Activated CD4-positive, alpha-beta T cell treated with anti-CD3 and anti-CD28 coated beads, Interleukin-2, amount 10 ng/mL, durations not matched to agents 7 days and 5 days (primary cell): ENCODE results near the gene BLOC1S5. TPM values are rescaled to one million over a fixed set of nuclear protein-coding genes. Genes with fewer than 3 reads are reported as not detected.
"Not testable (repeated sequence)": the region's sequence is repeated elsewhere in the genome, so short reads cannot be mapped to it uniquely, and the experiment has no call there.

ENCODE experiments used
- CTCF ChIA-PET: fragments of 350-600 bp; sonication (Branson Sonifier 250); formaldehyde crosslinking; loops from one replicate; lab custom pipeline; 2021; ENCODE audit warnings: antibody characterized with exemption; lab: Charles Lee
- POLR2A ChIA-PET: fragments of 350-600 bp; sonication (Branson Sonifier 250); formaldehyde crosslinking; loops from one replicate; lab custom pipeline; 2021; ENCODE audit warnings: antibody characterized with exemption; lab: Charles Lee
- DNase-seq: peaks from one replicate; pipeline ENCODE4 v3.0.0-alpha.2; 2020
- H3K27ac Mint-ChIP-seq: one replicate; pipeline ENCODE4 v1.8.0; 2021; ENCODE audit warnings: mild to moderate bottlenecking, moderate library complexity, mixed read lengths
- H3K27me3 Mint-ChIP-seq: one replicate; pipeline ENCODE4 v1.8.0; 2021; ENCODE audit warnings: mixed read lengths
- H3K36me3 Mint-ChIP-seq: one replicate; pipeline ENCODE4 v1.8.0; 2021; ENCODE audit warnings: low read depth, mixed read lengths
- H3K4me1 Mint-ChIP-seq: one replicate; pipeline ENCODE4 v1.8.0; 2021; ENCODE audit warnings: mixed read lengths
- H3K4me3 Mint-ChIP-seq: one replicate; pipeline ENCODE4 v1.8.0; 2021; ENCODE audit warnings: mild to moderate bottlenecking, moderate library complexity, mixed read lengths
- H3K9me3 Mint-ChIP-seq: one replicate; pipeline ENCODE4 v1.8.0; 2021; ENCODE audit warnings: mixed read lengths
- total RNA-seq, 2 experiments: library from RNA; stranded (reverse); gene quantifications; one replicate each; pipeline ENCODE4 v1.2.3, GENCODE V29; 2021

The BLOC1S5 gene
- total RNA-seq, 2 experiments from 2014 or later = 21.8 to 23.9 TPM

GRCh38 chr6:7997286-7997685 is 66.9 kb downstream of the BLOC1S5 start:
- no peaks in the 10 kb centered on the region for H3K9me3 Mint-ChIP-seq
- CTCF ChIA-PET = no interaction called here
- H3K4me3 Mint-ChIP-seq = no peak overlapping the region
- POLR2A ChIA-PET = no interaction called here
- no peaks in the 10 kb centered on the region for H3K27me3 Mint-ChIP-seq
- DNase-seq = no peak
- H3K36me3 Mint-ChIP-seq = no peaks in the 10 kb centered on the region
- no peak overlapping the region for H3K27ac Mint-ChIP-seq
- H3K4me1 Mint-ChIP-seq = no peaks in the 10 kb centered on the region

GRCh38 chr6:7996538-7997111 is 67.6 kb downstream of the BLOC1S5 start:
- DNase-seq = no peak
- no peaks in the 10 kb centered on the region for H3K4me1 Mint-ChIP-seq
- H3K9me3 Mint-ChIP-seq = no peaks in the 10 kb centered on the region
- H3K36me3 Mint-ChIP-seq = no peaks in the 10 kb centered on the region
- no peak overlapping the region for H3K4me3 Mint-ChIP-seq
- CTCF ChIA-PET = no interaction called here
- no peaks in the 10 kb centered on the region for H3K27me3 Mint-ChIP-seq
- H3K27ac Mint-ChIP-seq = no peak overlapping the region
- POLR2A ChIA-PET = no interaction called here

GRCh38 chr6:7993952-7994351 is 70.2 kb downstream of the BLOC1S5 start:
- Mint-ChIP-seq H3K36me3 (no peaks in the 10 kb centered on the region), H3K4me3 (no peak overlapping the region), H3K27ac (no peak overlapping the region), H3K4me1 (no peaks in the 10 kb centered on the region), H3K9me3 (no peaks in the 10 kb centered on the region), H3K27me3 (no peaks in the 10 kb centered on the region)
- no peak for DNase-seq
- ChIA-PET CTCF (no interaction called here), POLR2A (no interaction called here)

- DNase-seq = no peak
- Mint-ChIP-seq H3K9me3 (no peaks in the 10 kb centered on the region), H3K36me3 (no peaks in the 10 kb centered on the region), H3K4me1 (no peaks in the 10 kb centered on the region), H3K27ac (no peak overlapping the region), H3K4me3 (no peak overlapping the region), H3K27me3 (no peaks in the 10 kb centered on the region)
- ChIA-PET POLR2A (no interaction called here), CTCF (no interaction called here)
Observed at GRCh38 chr6:7993399-7993798, 70.8 kb downstream of the BLOC1S5 start.

DNA sequence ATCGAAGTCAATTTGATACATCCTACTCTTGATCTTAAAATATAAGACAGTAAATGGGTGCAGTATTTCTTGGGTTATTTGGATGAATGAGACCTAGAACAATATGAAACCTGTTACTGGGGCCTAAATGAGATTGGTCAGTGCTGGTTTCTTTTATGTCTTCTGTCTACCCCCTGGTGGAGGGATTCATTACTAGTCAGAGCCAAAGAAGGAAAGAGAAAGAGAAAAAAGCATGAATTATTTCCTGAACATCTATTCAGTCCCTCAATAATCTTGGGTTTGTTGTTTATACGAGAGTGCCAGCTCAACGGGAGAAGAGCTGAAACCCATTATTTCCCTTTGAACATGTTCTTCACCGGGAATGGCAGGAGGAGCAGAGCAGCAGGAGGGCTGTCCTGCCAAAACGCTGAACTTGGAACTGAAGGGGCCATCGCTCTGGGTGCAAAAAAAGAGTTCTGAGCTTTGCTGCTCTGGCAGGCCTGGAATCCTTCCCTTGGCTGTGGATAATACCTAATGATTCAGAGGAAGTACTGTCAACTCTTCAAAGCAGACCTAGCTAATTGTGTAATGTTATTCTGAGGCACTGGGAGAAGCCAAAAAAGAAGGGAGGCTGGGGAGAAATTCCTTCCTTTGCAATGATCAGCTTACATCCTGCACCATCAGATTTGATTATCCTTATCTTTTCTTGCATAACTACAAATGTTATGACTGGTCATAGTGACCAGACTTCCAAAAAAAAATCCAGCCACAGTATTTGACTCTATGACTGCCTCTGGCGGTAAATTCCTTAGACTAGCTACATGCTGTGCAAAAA is 72.0 kb downstream of the BLOC1S5 start:
- no peaks in the 10 kb centered on the region for H3K9me3 Mint-ChIP-seq
- POLR2A ChIA-PET = interaction anchor here (0.6 kb wide), 1 partner anchor 103 kb away, joined by 6 read pairs; no protein-coding TSS in a partner anchor
- CTCF ChIA-PET = interaction anchor here (0.8 to 0.9 kb wide), 2 partner anchors 12 to 273 kb away, joined by 3 read pairs; no protein-coding TSS in a partner anchor
- H3K36me3 Mint-ChIP-seq = no peaks in the 10 kb centered on the region
- no peaks in the 10 kb centered on the region for H3K27me3 Mint-ChIP-seq
- H3K4me1 Mint-ChIP-seq = no peaks in the 10 kb centered on the region
- no peak overlapping the region for H3K4me3 Mint-ChIP-seq
- H3K27ac Mint-ChIP-seq = no peak overlapping the region
- no peak for DNase-seq

- Mint-ChIP-seq H3K27ac (no peak overlapping the region), H3K27me3 (no peaks in the 10 kb centered on the region)
- CTCF ChIA-PET = no interaction called here
Observed at GRCh38 chr6:7991536-7991935, 72.7 kb downstream of the BLOC1S5 start.

DNA sequence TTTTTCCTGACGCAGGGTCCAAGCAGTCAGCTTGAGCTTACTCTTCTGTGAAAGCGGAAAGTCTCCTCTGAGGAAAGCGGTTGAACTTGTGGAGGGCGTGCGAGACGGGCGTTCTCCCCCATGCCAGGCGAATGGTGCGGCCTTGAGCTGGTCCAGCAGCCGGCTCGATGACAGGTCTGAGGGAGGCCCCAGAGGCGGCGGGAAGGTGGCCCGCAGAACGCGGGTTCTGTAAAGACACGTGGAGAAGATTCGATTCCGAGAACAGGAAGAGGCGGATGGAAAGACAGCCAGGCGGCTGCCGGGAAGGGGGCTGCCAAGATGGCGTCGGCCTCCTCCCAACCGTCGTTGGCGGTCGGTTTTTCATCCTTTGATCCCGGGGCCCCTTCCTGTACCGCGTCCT is 78.0 kb downstream of the BLOC1S5 start:
- Mint-ChIP-seq H3K27ac (no peak overlapping the region), H3K27me3 (no peaks in the 10 kb centered on the region), H3K4me1 (no peaks in the 10 kb centered on the region), H3K4me3 (no peak overlapping the region), H3K9me3 (peaks cover 2% of the 10 kb centered on the region), H3K36me3 (no peaks in the 10 kb centered on the region)
- ChIA-PET POLR2A (interaction anchor here (0.6 kb wide), 1 partner anchor 217 kb away, joined by 3 read pairs; no protein-coding TSS in a partner anchor), CTCF (no interaction called here)
- DNase-seq = no peak

More at GRCh38 chr6:7991536-7991935, 72.7 kb downstream of the BLOC1S5 start:
- DNase-seq = no peak
- no peak overlapping the region for H3K4me3 Mint-ChIP-seq
- no peaks in the 10 kb centered on the region for H3K4me1 Mint-ChIP-seq
- H3K9me3 Mint-ChIP-seq = peaks cover 2% of the 10 kb centered on the region
- POLR2A ChIA-PET = no interaction called here
- H3K36me3 Mint-ChIP-seq = no peaks in the 10 kb centered on the region

DNA sequence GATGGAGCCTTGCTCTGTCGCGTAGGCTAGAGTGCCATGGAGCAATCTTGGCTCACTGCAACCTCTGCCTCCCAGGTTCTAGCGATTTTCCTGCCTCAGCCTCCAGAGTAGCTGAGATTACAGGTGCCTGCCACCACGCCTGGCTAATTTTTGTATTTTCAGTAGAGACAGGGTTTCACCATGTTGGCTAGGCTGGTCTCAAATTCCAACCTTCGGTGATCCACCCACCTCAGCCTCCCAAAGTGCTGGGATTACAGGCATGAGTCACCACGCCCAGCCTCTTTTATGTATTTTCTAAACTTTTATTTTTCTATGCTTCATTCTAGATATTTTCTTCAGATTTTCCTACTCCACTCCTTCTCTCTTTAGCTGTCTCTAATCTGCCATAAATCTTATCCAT is 80.2 kb downstream of the BLOC1S5 start:
- H3K27ac Mint-ChIP-seq = not testable (repeated sequence)

GRCh38 chr6:7979831-7980230 is 84.4 kb downstream of the BLOC1S5 start:
- POLR2A ChIA-PET = no interaction called here
- no peak overlapping the region for H3K4me3 Mint-ChIP-seq
- no peak overlapping the region for H3K27ac Mint-ChIP-seq
- no peaks in the 10 kb centered on the region for H3K4me1 Mint-ChIP-seq
- DNase-seq = no peak
- peaks cover 18% of the 10 kb centered on the region for H3K27me3 Mint-ChIP-seq
- H3K9me3 Mint-ChIP-seq = no peaks in the 10 kb centered on the region
- CTCF ChIA-PET = no interaction called here
- no peaks in the 10 kb centered on the region for H3K36me3 Mint-ChIP-seq

More for the DNA sequence above, 80.2 kb downstream of the BLOC1S5 start:
- H3K27me3 Mint-ChIP-seq, POLR2A ChIA-PET, CTCF ChIA-PET, H3K36me3 Mint-ChIP-seq, H3K9me3 Mint-ChIP-seq, H3K4me3 Mint-ChIP-seq, DNase-seq, H3K4me1 Mint-ChIP-seq: not testable (repeated sequence)

GRCh38 chr6:7978736-7979135 is 85.5 kb downstream of the BLOC1S5 start:
- Mint-ChIP-seq H3K36me3 (no peaks in the 10 kb centered on the region), H3K4me3 (no peak overlapping the region), H3K4me1 (no peaks in the 10 kb centered on the region), H3K27ac (no peak overlapping the region), H3K27me3 (peaks cover 21% of the 10 kb centered on the region), H3K9me3 (no peaks in the 10 kb centered on the region)
- DNase-seq = no peak
- ChIA-PET POLR2A (no interaction called here), CTCF (no interaction called here)

- H3K27me3 Mint-ChIP-seq = peaks cover 21% of the 10 kb centered on the region
- DNase-seq = no peak
- H3K4me1 Mint-ChIP-seq = no peaks in the 10 kb centered on the region
- H3K36me3 Mint-ChIP-seq = no peaks in the 10 kb centered on the region
- no peak overlapping the region for H3K4me3 Mint-ChIP-seq
- CTCF ChIA-PET = no interaction called here
- no peak overlapping the region for H3K27ac Mint-ChIP-seq
- POLR2A ChIA-PET = no interaction called here
- no peaks in the 10 kb centered on the region for H3K9me3 Mint-ChIP-seq
Observed at GRCh38 chr6:7976485-7977056, 87.6 kb downstream of the BLOC1S5 start.

GRCh38 chr6:7975764-7976146 is 88.4 kb downstream of the BLOC1S5 start:
- DNase-seq = no peak
- no peaks in the 10 kb centered on the region for H3K9me3 Mint-ChIP-seq
- ChIA-PET POLR2A (no interaction called here), CTCF (no interaction called here)
- H3K27me3 Mint-ChIP-seq = peaks cover 21% of the 10 kb centered on the region
- no peak overlapping the region for H3K4me3 Mint-ChIP-seq
- H3K4me1 Mint-ChIP-seq = no peaks in the 10 kb centered on the region
- no peaks in the 10 kb centered on the region for H3K36me3 Mint-ChIP-seq
- H3K27ac Mint-ChIP-seq = no peak overlapping the region
